Keratinocyte (primary cell): Measurements from ENCODE around the gene UBE2O. TPM values are rescaled to one million over a fixed set of nuclear protein-coding genes. Genes with fewer than 3 reads are reported as not detected.

Experiments
- DNase-seq: peaks from one replicate; pipeline ENCODE4 v3.0.0-alpha.2; 2011; ENCODE audit warnings: low read depth, missing footprints, low spot score
- FAIRE-seq: peaks from 2 replicates; lab custom pipeline; 2011; peaks lifted over from hg19 to GRCh38; lab: Jason Lieb, UNC
- H2AFZ ChIP-seq: 2 replicates; pipeline ENCODE4 v1.6.0; 2012; ENCODE audit warnings: low read length, control low read depth, inconsistent platforms; ENCODE audit not compliant: control insufficient read depth
- H3K27ac ChIP-seq: 2 replicates; pipeline ENCODE4 v1.5.1; 2011; ENCODE audit warnings: low read length; ENCODE audit not compliant: control insufficient read depth, insufficient read depth
- H3K27me3 ChIP-seq: 3 replicates; pipeline ENCODE4 v1.6.0; 2011; ENCODE audit warnings: low read length; ENCODE audit not compliant: control insufficient read depth, insufficient read depth; ENCODE audit errors: extremely low read depth
- H3K36me3 ChIP-seq, 2 experiments: 2 replicates in 1 of 2; 3 replicates in 1 of 2; pipeline ENCODE4 v1.5.1; 2011; ENCODE audit warnings: low read length in 2 of 2, mild to moderate bottlenecking in 1 of 2; ENCODE audit not compliant: control insufficient read depth in 2 of 2, insufficient read depth in 2 of 2; ENCODE audit errors: extremely low read depth in 1 of 2
- H3K4me1 ChIP-seq: 3 replicates; pipeline ENCODE4 v1.5.1; 2011; ENCODE audit warnings: low read length; ENCODE audit not compliant: control insufficient read depth, insufficient read depth; ENCODE audit errors: extremely low read depth
- H3K4me2 ChIP-seq: 3 replicates; pipeline ENCODE4 v1.6.0; 2011; ENCODE audit warnings: low read depth, low read length; ENCODE audit not compliant: control insufficient read depth, insufficient read depth; ENCODE audit errors: extremely low read depth
- H3K4me3 ChIP-seq, 3 experiments: fragments of 200-600 bp in 1 of 3; sonication (generic) in 1 of 3; 2 replicates in 2 of 3; 3 replicates in 1 of 3; pipeline ENCODE4 v1.5.1; 2011 to 2016; ENCODE audit warnings: low read length in 3 of 3, mild to moderate bottlenecking in 3 of 3, control low read depth in 2 of 3, inconsistent platforms in 1 of 3, low read depth in 1 of 3, mixed read lengths in 1 of 3, mixed run types in 1 of 3, moderate library complexity in 1 of 3; ENCODE audit not compliant: control insufficient read depth in 2 of 3, insufficient read depth in 2 of 3; ENCODE audit errors: extremely low read depth in 1 of 3
- H3K79me2 ChIP-seq: 2 replicates; pipeline ENCODE4 v1.6.0; 2012; ENCODE audit warnings: low read length; ENCODE audit not compliant: control insufficient read depth, insufficient read depth
- H3K9ac ChIP-seq: 3 replicates; pipeline ENCODE4 v1.6.0; 2011; ENCODE audit warnings: low read length; ENCODE audit not compliant: control insufficient read depth, insufficient read depth; ENCODE audit errors: extremely low read depth
- H3K9me1 ChIP-seq: 3 replicates; pipeline ENCODE4 v1.6.0; 2011; ENCODE audit warnings: low read length; ENCODE audit not compliant: control insufficient read depth, insufficient read depth; ENCODE audit errors: extremely low read depth
- H3K9me3 ChIP-seq: 2 replicates; pipeline ENCODE4 v1.5.1; 2012; ENCODE audit warnings: low read depth, low read length; ENCODE audit not compliant: control insufficient read depth
- H4K20me1 ChIP-seq: 3 replicates; pipeline ENCODE4 v1.6.0; 2011; ENCODE audit warnings: low read length; ENCODE audit not compliant: control insufficient read depth, insufficient read depth; ENCODE audit errors: extremely low read depth
- CTCF ChIP-seq, 3 experiments: IDR thresholded peaks in 1 of 3; conservative IDR thresholded peaks in 1 of 3; optimal IDR thresholded peaks in 1 of 3; 2 replicates in 2 of 3; 3 replicates in 1 of 3; pipeline versions ENCODE3 to v1.5.1; 2011; ENCODE audit warnings: low read length in 3 of 3, mild to moderate bottlenecking in 3 of 3, moderate library complexity in 2 of 3, control low read depth in 1 of 3, inconsistent platforms in 1 of 3; ENCODE audit not compliant: insufficient read depth in 2 of 3; ENCODE audit errors: extremely low read depth in 1 of 3
- EZH2 ChIP-seq: IDR thresholded peaks from one replicate; pipeline ENCODE4 v1.6.1; 2012; ENCODE audit warnings: inconsistent platforms, mild to moderate bottlenecking, low read length, moderate library complexity
- dilution Hi-C: fragments of 300-500 bp; cut with MboI; formaldehyde crosslinking; loops from one replicate; pipeline ENCODE4 v1.7.0; 2020; ENCODE audit warnings: low sequenced_read_pairs; ENCODE audit not compliant: extremely low pct_ligation_motif_present
- polyA plus RNA-seq, 5 experiments: library from polyadenylated mRNA; depleted of rRNA in 3 of 5; stranded (reverse) in 3 of 5; stranded (forward) in 1 of 5; unstranded in 1 of 5; fragments of >200 nt; gene quantifications; 1 replicate in 1 of 5; 2 replicates in 3 of 5; 3 replicates in 1 of 5; pipeline versions ENCODE4 v1.2.1 to v1.2.3, GENCODE V29; 2011 to 2012; ENCODE audit warnings: missing spikeins in 2 of 5, low read depth in 1 of 5, low replicate concordance in 1 of 5

Gene UBE2O
- polyA plus RNA-seq, 1 donor (not counting 4 experiments of a cell fraction or from before 2014, with no cell fraction given): 10.9 TPM

GRCh38 chr17:76404976-76405563 lies 47.9 kb downstream of the UBE2O start:
- Histone ChIP-seq H3K4me2 (no peak overlapping the region), H2AFZ (no peak overlapping the region), H3K36me3 (peaks cover 16 to 20% of the 10 kb centered on the region in 2 experiments), H3K9me1 (no peaks in the 10 kb centered on the region), H3K27ac (no peak overlapping the region), H4K20me1 (peaks cover 11% of the 10 kb centered on the region), H3K27me3 (no peaks in the 10 kb centered on the region), H3K9me3 (no peaks in the 10 kb centered on the region), H3K4me3 (no peak overlapping the region), H3K9ac (no peak overlapping the region), H3K4me1 (no peaks in the 10 kb centered on the region), H3K79me2 (peaks cover 16% of the 10 kb centered on the region)
- dilution Hi-C loops: no loop called here
- TF ChIP-seq CTCF (optimal IDR thresholded peaks at IDR 0.05 in 1 of 3, IDR thresholded peaks at IDR 0.05 in 1 of 3, conservative IDR thresholded peaks at IDR 0.05 in 1 of 3; ENCODE audit: extremely low read depth in 1 of 3, insufficient read depth in 2 of 3, low read length in 3 of 3) (no peak), EZH2 (no peak)
- FAIRE-seq (no peak), DNase-seq (no peak)

- Histone ChIP-seq H3K4me1 (no peaks in the 10 kb centered on the region), H3K9me3 (no peaks in the 10 kb centered on the region), H2AFZ (no peak overlapping the region), H3K9ac (no peak overlapping the region), H3K36me3 (peaks cover 21 to 27% of the 10 kb centered on the region in 2 experiments), H3K79me2 (peaks cover 16% of the 10 kb centered on the region), H3K27me3 (no peaks in the 10 kb centered on the region), H4K20me1 (peaks cover 8% of the 10 kb centered on the region), H3K27ac (no peak overlapping the region), H3K4me2 (no peak overlapping the region), H3K4me3 (no peak overlapping the region), H3K9me1 (no peaks in the 10 kb centered on the region)
- TF ChIP-seq EZH2 (no peak), CTCF (optimal IDR thresholded peaks at IDR 0.05 in 1 of 3, IDR thresholded peaks at IDR 0.05 in 1 of 3, conservative IDR thresholded peaks at IDR 0.05 in 1 of 3; ENCODE audit: extremely low read depth in 1 of 3, insufficient read depth in 2 of 3, low read length in 3 of 3) (no peak)
- DNase-seq (no peak), FAIRE-seq (no peak)
- dilution Hi-C loops: no loop called here
Observed at GRCh38 chr17:76404256-76404655, 48.7 kb downstream of the UBE2O start.
